Liver (tissue), 3 donors: ENCODE measurements around the gene LRPAP1.
"Not testable (repeated sequence)": the region's sequence is repeated elsewhere in the genome, so short reads cannot be mapped to it uniquely, and the experiment has no call there.

Experiments used
- CTCF ChIP-seq: fragments of 150-350 bp; IDR thresholded peaks from 2 replicates; pipeline ENCODE4 v1.5.1; 2017; ENCODE audit warnings: improper control_type of control experiment, low read depth, low read length; ENCODE audit not compliant: missing input control
- FOXA2 ChIP-seq: IDR thresholded peaks from 2 replicates; pipeline ENCODE4 v1.6.1; 2016; ENCODE audit warnings: antibody characterized with exemption
- GABPA ChIP-seq, 2 donors: IDR thresholded peaks in 1 of 2; conservative IDR thresholded peaks in 1 of 2; 2 replicates each; pipeline ENCODE4 v1.6.1; 2016; ENCODE audit warnings: antibody characterized with exemption in 2 of 2, mild to moderate bottlenecking in 1 of 2, moderate library complexity in 1 of 2
- RAD21 ChIP-seq, 2 donors: IDR thresholded peaks; 2 replicates each; pipeline ENCODE4 v1.6.1; 2016; ENCODE audit warnings: antibody characterized with exemption in 2 of 2, mild to moderate bottlenecking in 2 of 2
- YY1 ChIP-seq: IDR thresholded peaks from 2 replicates; pipeline ENCODE4 v1.6.1; 2016; ENCODE audit warnings: antibody characterized with exemption, mild to moderate bottlenecking
- TF ChIP-seq, protein P1 (sequence below): IDR thresholded peaks from 2 replicates; pipeline ENCODE4 v1.6.1; 2016; ENCODE audit warnings: antibody characterized with exemption
- donor health status: healthy.
- donor health status: healthy.

DNA sequence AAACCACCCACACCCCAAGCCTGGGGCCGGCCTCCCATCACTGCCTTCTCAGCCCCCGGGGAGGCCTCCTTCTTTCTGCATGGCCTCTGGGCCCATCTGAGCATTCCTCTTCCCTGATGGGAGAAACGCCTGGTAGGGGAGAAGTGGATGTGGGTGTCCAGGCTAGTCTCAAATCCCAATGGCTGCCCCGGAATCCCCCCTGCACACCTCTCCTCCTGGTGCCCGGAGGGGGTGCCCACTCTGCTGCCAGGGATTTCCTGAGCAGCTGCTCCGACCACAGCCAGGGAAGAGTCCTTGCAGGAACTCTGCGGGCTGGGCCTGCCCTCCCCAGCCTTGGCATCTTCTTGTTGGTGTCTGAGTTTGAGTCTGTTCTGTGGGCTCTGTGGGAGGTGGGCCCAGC is 19.1 kb upstream of the LRPAP1 start:
- not testable (repeated sequence) for TF ChIP-seq CTCF; RAD21 (IDR thresholded peaks at IDR 0.05); GABPA (IDR thresholded peaks at IDR 0.05 in 1 of 2, conservative IDR thresholded peaks at IDR 0.05 in 1 of 2); YY1; FOXA2
- TF ChIP-seq, protein P1, sequence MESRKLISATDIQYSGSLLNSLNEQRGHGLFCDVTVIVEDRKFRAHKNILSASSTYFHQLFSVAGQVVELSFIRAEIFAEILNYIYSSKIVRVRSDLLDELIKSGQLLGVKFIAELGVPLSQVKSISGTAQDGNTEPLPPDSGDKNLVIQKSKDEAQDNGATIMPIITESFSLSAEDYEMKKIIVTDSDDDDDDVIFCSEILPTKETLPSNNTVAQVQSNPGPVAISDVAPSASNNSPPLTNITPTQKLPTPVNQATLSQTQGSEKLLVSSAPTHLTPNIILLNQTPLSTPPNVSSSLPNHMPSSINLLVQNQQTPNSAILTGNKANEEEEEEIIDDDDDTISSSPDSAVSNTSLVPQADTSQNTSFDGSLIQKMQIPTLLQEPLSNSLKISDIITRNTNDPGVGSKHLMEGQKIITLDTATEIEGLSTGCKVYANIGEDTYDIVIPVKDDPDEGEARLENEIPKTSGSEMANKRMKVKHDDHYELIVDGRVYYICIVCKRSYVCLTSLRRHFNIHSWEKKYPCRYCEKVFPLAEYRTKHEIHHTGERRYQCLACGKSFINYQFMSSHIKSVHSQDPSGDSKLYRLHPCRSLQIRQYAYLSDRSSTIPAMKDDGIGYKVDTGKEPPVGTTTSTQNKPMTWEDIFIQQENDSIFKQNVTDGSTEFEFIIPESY, result not testable (repeated sequence)
